GM23248 (cell line): ENCODE results near the gene PLXDC1. TPM values are rescaled to one million over a fixed set of nuclear protein-coding genes. Genes with fewer than 3 reads are reported as not detected.

Source experiments
- DNase-seq: peaks from one replicate; pipeline ENCODE4 v3.0.0-alpha.2; 2015
- H2AFZ ChIP-seq: fragments of 200-600 bp; sonication (generic); 2 replicates; pipeline ENCODE4 v1.6.1; 2016; ENCODE audit warnings: antibody characterized with exemption
- H3F3A ChIP-seq: fragments of 200-600 bp; sonication (generic); 2 replicates; pipeline ENCODE4 v1.6.1; 2016; ENCODE audit warnings: mild to moderate bottlenecking, antibody characterized with exemption, mixed run types; ENCODE audit not compliant: insufficient read depth
- H3K27ac ChIP-seq: fragments of 200-600 bp; sonication (generic); 2 replicates; pipeline ENCODE4 v1.5.1; 2016; ENCODE audit warnings: mild to moderate bottlenecking
- H3K27me3 ChIP-seq: fragments of 200-600 bp; sonication (generic); replicated peaks from 2 replicates; pipeline ENCODE4 v1.6.1; 2016; ENCODE audit warnings: mild to moderate bottlenecking; ENCODE audit not compliant: insufficient read depth
- H3K36me3 ChIP-seq: fragments of 200-600 bp; sonication (generic); 2 replicates; pipeline ENCODE4 v1.6.1; 2016; ENCODE audit warnings: low read depth, mild to moderate bottlenecking
- H3K4me1 ChIP-seq: fragments of 200-600 bp; sonication (generic); 2 replicates; pipeline ENCODE4 v1.6.1; 2016; ENCODE audit warnings: mild to moderate bottlenecking; ENCODE audit not compliant: insufficient read depth
- H3K4me2 ChIP-seq: fragments of 200-600 bp; sonication (generic); one replicate; pipeline ENCODE4 v1.6.1; 2016; ENCODE audit warnings: mild to moderate bottlenecking; ENCODE audit not compliant: unreplicated experiment
- H3K4me3 ChIP-seq: fragments of 200-600 bp; sonication (generic); 2 replicates; pipeline ENCODE4 v1.5.1; 2016; ENCODE audit warnings: mild to moderate bottlenecking
- H3K79me2 ChIP-seq: fragments of 200-600 bp; sonication (generic); 2 replicates; pipeline ENCODE4 v1.6.1; 2016; ENCODE audit warnings: mild to moderate bottlenecking; ENCODE audit not compliant: insufficient read depth
- H3K9ac ChIP-seq: fragments of 200-600 bp; sonication (generic); 2 replicates; pipeline ENCODE4 v1.6.1; 2016; ENCODE audit warnings: mild to moderate bottlenecking
- H3K9me2 ChIP-seq: fragments of 200-600 bp; sonication (generic); 2 replicates; pipeline ENCODE4 v1.6.1; 2016; ENCODE audit warnings: mixed run types, mild to moderate bottlenecking, moderate library complexity; ENCODE audit not compliant: insufficient read depth
- H3K9me3 ChIP-seq: fragments of 200-600 bp; sonication (generic); one replicate; pipeline ENCODE4 v1.6.1; 2017; ENCODE audit warnings: low read depth
- H4K20me1 ChIP-seq: fragments of 200-600 bp; sonication (generic); 2 replicates; pipeline ENCODE4 v1.6.0; 2016; ENCODE audit not compliant: insufficient read depth
- EZH2 ChIP-seq: fragments of 200-600 bp; sonication (generic); IDR thresholded peaks from 2 replicates; pipeline ENCODE4 v1.6.1; 2018; ENCODE audit warnings: antibody characterized with exemption, mild to moderate bottlenecking; ENCODE audit not compliant: insufficient read depth, poor library complexity, severe bottlenecking
- EZH2phosphoT487 ChIP-seq: fragments of 200-600 bp; sonication (generic); IDR thresholded peaks from 2 replicates; pipeline ENCODE4 v1.6.1; 2018; ENCODE audit warnings: antibody characterized with exemption, moderate library complexity, mild to moderate bottlenecking, low read depth; ENCODE audit not compliant: insufficient read depth
- WGBS, 2 experiments: methylation state at CpG; one replicate each; pipeline ENCODE4 v1.1.6; 2015 to 2017; ENCODE audit warnings: low lambda C conversion rate in 2 of 2, low coverage in 1 of 2; ENCODE audit errors: missing lambda C conversion rate in 2 of 2; 5-methylcytosine and 5-hydroxymethylcytosine counted together
- in situ Hi-C: fragments of 300-500 bp; cut with MboI; formaldehyde crosslinking; loops from 2 replicates; pipeline ENCODE4 v1.15.0; 2020
- polyA plus RNA-seq: library from polyadenylated mRNA; unstranded; fragments of >200 nt; fragmentation: Nextera tagmentation; extraction: Ambion mirVana; gene quantifications from 2 replicates; pipeline ENCODE4 v1.2.1, GENCODE V29; 2016
- total RNA-seq: library from RNA; depleted of rRNA; stranded (reverse); fragments of >200 nt; shearing (Covaris generic); gene quantifications from 2 replicates; pipeline ENCODE4 v1.2.3, GENCODE V29; 2014

Gene PLXDC1
- total and polyA plus RNA-seq, 2 experiments from 2014 or later, result 0.24 TPM; not detected in 1

- H3F3A ChIP-seq, result no peaks in the 10 kb centered on the region
- H3K9me2 ChIP-seq, result no peaks in the 10 kb centered on the region
- DNase-seq, result no peak
- H3K4me1 ChIP-seq, result no peaks in the 10 kb centered on the region
- 92 to 95% methylated on average over 7 to 8 of the region's 8 CpGs for WGBS, 2 experiments
- no peak overlapping the region for H3K4me3 ChIP-seq
- peaks cover 13% of the 10 kb centered on the region; the same call in 1 of the 2 replicates for H3K27me3 ChIP-seq
- no peak overlapping the region for H2AFZ ChIP-seq
- H3K9me3 ChIP-seq, result no peaks in the 10 kb centered on the region
- no peak for TF ChIP-seq EZH2phosphoT487
- TF ChIP-seq EZH2, result no peak
- no peaks in the 10 kb centered on the region for H3K79me2 ChIP-seq
- no peak overlapping the region for H3K9ac ChIP-seq
- in situ Hi-C loops, result no loop called here
- no peak overlapping the region for H3K4me2 ChIP-seq
- H3K27ac ChIP-seq, result no peak overlapping the region
- no peaks in the 10 kb centered on the region for H3K36me3 ChIP-seq
- no peaks in the 10 kb centered on the region for H4K20me1 ChIP-seq
Observed at GRCh38 chr17:39104657-39105056, 46.8 kb downstream of the PLXDC1 start.

DNA sequence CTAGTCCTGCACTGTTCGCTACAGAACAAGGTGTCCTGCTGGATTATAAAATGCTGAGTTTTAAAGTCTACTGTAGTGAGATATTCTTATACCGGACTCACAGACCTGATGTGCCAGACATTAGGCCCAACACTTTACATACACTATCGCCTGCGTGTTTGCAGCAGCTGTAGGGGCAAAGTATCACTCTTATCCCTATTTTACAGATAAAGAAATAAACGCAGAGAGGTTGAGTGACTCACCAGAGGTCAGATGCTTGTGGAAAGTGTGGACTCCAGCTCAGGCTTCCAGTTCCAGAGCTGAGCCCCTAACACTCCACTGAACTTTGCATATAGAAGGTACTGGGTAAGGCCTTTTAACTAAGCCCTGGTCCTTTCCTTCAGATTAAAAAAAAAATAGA lies 47.4 kb downstream of the PLXDC1 start:
- H3K9me2 ChIP-seq, result no peaks in the 10 kb centered on the region
- no peak overlapping the region for H2AFZ ChIP-seq
- no peaks in the 10 kb centered on the region for H3K4me1 ChIP-seq
- peak; percentile 7 for DNase-seq
- H3K9ac ChIP-seq, result no peak overlapping the region
- H3K36me3 ChIP-seq, result no peaks in the 10 kb centered on the region
- no peak overlapping the region for H3K4me2 ChIP-seq
- no peak for TF ChIP-seq EZH2phosphoT487
- no peak for TF ChIP-seq EZH2
- no peaks in the 10 kb centered on the region for H3K79me2 ChIP-seq
- H3K9me3 ChIP-seq, result no peaks in the 10 kb centered on the region
- no peak overlapping the region for H3K4me3 ChIP-seq
- peaks cover 13% of the 10 kb centered on the region; the same call in 1 of the 2 replicates for H3K27me3 ChIP-seq
- no peaks in the 10 kb centered on the region for H3F3A ChIP-seq
- H4K20me1 ChIP-seq, result no peaks in the 10 kb centered on the region
- in situ Hi-C loops, result no loop called here
- H3K27ac ChIP-seq, result no peak overlapping the region
- 79 to 84% methylated on average over 5 of the region's 5 CpGs for WGBS, 2 experiments

DNA sequence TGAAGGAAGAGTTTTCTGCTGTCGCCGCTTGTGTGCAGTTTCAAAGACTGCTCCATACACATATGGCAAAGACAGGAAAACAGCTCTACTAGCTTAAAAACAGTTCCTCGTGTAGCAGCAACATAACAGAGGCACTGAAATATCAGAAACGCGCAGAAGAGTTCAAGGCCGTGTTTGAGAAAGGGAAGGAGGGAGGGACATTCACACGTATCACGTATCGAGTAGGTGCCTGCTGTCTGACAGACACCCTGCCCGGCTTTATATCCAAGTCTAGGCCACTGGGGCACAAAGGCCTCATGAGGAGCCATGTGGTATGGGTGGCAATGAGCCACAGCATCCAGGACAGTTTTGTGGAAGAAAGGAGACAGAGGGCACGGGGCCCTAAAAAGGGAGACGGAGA lies 50.3 kb downstream of the PLXDC1 start:
- Histone ChIP-seq H3F3A (no peaks in the 10 kb centered on the region), H3K4me2 (no peak overlapping the region), H3K9ac (no peak overlapping the region), H2AFZ (no peak overlapping the region), H4K20me1 (no peaks in the 10 kb centered on the region), H3K27ac (no peak overlapping the region), H3K9me3 (no peaks in the 10 kb centered on the region), H3K4me3 (no peak overlapping the region), H3K79me2 (no peaks in the 10 kb centered on the region), H3K36me3 (no peaks in the 10 kb centered on the region), H3K27me3 (no peaks in the 10 kb centered on the region; the same call in none of the 2 replicates), H3K4me1 (no peaks in the 10 kb centered on the region), H3K9me2 (no peaks in the 10 kb centered on the region)
- WGBS, 2 experiments, result 86 to 87% methylated on average over 12 of the region's 12 CpGs
- no peak for TF ChIP-seq EZH2
- TF ChIP-seq EZH2phosphoT487, result no peak
- DNase-seq, result no peak
- in situ Hi-C loops, result no loop called here

DNA sequence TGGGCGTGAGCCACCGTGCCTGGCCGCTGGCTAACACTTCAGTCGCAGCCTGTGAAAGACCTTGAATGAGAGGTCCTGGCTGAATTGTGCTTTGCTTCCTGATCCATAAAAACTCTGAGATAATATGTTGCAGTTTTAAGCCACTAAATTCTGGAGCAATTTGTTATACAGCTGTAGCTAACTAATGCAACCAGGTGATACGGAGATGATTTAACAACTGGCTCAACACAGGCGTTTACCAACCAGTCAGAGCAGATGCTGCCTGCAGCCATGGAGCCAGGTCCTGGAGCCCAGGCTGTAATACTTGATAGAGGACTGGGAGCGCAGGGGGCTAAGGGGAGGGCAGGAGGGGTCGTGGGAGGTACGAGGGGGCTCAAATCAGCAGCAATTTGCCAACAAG lies 50.9 kb downstream of the PLXDC1 start:
- H2AFZ ChIP-seq, result no peak overlapping the region
- H3K9me3 ChIP-seq, result no peaks in the 10 kb centered on the region
- H3K4me2 ChIP-seq, result no peak overlapping the region
- no peak overlapping the region for H3K4me3 ChIP-seq
- H3K79me2 ChIP-seq, result no peaks in the 10 kb centered on the region
- in situ Hi-C loops, result no loop called here
- H4K20me1 ChIP-seq, result no peaks in the 10 kb centered on the region
- H3K9me2 ChIP-seq, result no peaks in the 10 kb centered on the region
- no peak overlapping the region for H3K27ac ChIP-seq
- TF ChIP-seq EZH2 (no peak), EZH2phosphoT487 (no peak)
- H3K36me3 ChIP-seq, result no peaks in the 10 kb centered on the region
- H3K9ac ChIP-seq, result no peak overlapping the region
- DNase-seq, result no peak
- WGBS, 2 experiments, result 82% methylated on average over 9 of the region's 9 CpGs
- no peaks in the 10 kb centered on the region; the same call in none of the 2 replicates for H3K27me3 ChIP-seq
- H3F3A ChIP-seq, result no peaks in the 10 kb centered on the region
- H3K4me1 ChIP-seq, result no peaks in the 10 kb centered on the region
